IMR-90 (cell line): ENCODE results near the gene EPHX1. TPM values are rescaled to one million over a fixed set of nuclear protein-coding genes. Genes with fewer than 3 reads are reported as not detected.

Experiments
- ATAC-seq: fragments of 200-7000 bp; cut with Tn5 transposase; 2 replicates; pipeline ENCODE4 v1.9.1; 2020; ENCODE audit warnings: low read depth, mild to moderate bottlenecking, moderate library complexity
- BruUV-seq: library from RNA; stranded (reverse); fragments of 400-500 nt; replicated peaks from 2 replicates; lab custom pipeline; 2021; lab: Mats Ljungman, UMichigan
- CTCF ChIA-PET: fragments of 300-600 bp; formaldehyde crosslinking; extraction: SDS; loops from one replicate; lab custom pipeline; 2021; ENCODE audit warnings: antibody characterized with exemption; lab: Yijun Ruan, JAX
- POLR2A ChIA-PET: fragments of 300-600 bp; sonication (Branson Sonifier 250); formaldehyde crosslinking; loops from one replicate; lab custom pipeline; 2022; ENCODE audit warnings: antibody characterized with exemption; ENCODE audit not compliant: unreplicated experiment; lab: Charles Lee
- DNase-seq: peaks from one replicate; pipeline ENCODE4 v3.0.0; 2013
- H2AFZ ChIP-seq: replicated peaks from 2 replicates; pipeline ENCODE3; 2013; ENCODE audit warnings: low read length, mild to moderate bottlenecking; ENCODE audit not compliant: poor library complexity
- H2AK5ac ChIP-seq: 2 replicates; pipeline ENCODE4 v1.6.1; 2013; ENCODE audit warnings: low read depth, low read length, inconsistent platforms
- H2AK9ac ChIP-seq: replicated peaks from 2 replicates; pipeline ENCODE3; 2013; ENCODE audit warnings: mild to moderate bottlenecking, low read depth, low read length, moderate library complexity; ENCODE audit not compliant: poor library complexity
- H2BK120ac ChIP-seq: 2 replicates; pipeline ENCODE4 v1.6.1; 2013; ENCODE audit warnings: low read depth, low read length, inconsistent platforms
- H2BK15ac ChIP-seq: 3 replicates; pipeline ENCODE4 v1.6.1; 2013; ENCODE audit warnings: low read depth, low read length, inconsistent platforms
- H2BK20ac ChIP-seq: 2 replicates; pipeline ENCODE4 v1.6.1; 2013; ENCODE audit warnings: low read depth, mild to moderate bottlenecking, inconsistent platforms, low read length, moderate library complexity
- H2BK5ac ChIP-seq: 2 replicates; pipeline ENCODE4 v1.6.1; 2013; ENCODE audit warnings: mild to moderate bottlenecking, low read depth, low read length, inconsistent platforms; ENCODE audit not compliant: poor library complexity, severe bottlenecking
- H3K14ac ChIP-seq: replicated peaks from 2 replicates; pipeline ENCODE4 v1.6.1; 2013; ENCODE audit warnings: low read depth, low read length, inconsistent platforms
- H3K18ac ChIP-seq: 2 replicates; pipeline ENCODE4 v1.6.1; 2013; ENCODE audit warnings: low read depth, low read length, control low read depth
- H3K23ac ChIP-seq: 2 replicates; pipeline ENCODE4 v1.6.1; 2013; ENCODE audit warnings: low read depth, low read length, inconsistent platforms
- H3K27ac ChIP-seq: 2 replicates; pipeline ENCODE4 v1.5.1; 2013; ENCODE audit warnings: mild to moderate bottlenecking, control low read depth, low read length; ENCODE audit not compliant: insufficient read depth
- H3K27me3 ChIP-seq: 2 replicates; pipeline ENCODE4 v1.6.1; 2013; ENCODE audit warnings: low read length; ENCODE audit not compliant: control insufficient read depth, insufficient read depth
- H3K36me3 ChIP-seq: 2 replicates; pipeline ENCODE4 v1.6.1; 2013; ENCODE audit warnings: low read length, mixed read lengths; ENCODE audit not compliant: control insufficient read depth, insufficient read depth
- H3K4ac ChIP-seq: 2 replicates; pipeline ENCODE4 v1.6.1; 2013; ENCODE audit warnings: low read depth, low read length, inconsistent platforms
- H3K4me1 ChIP-seq: 2 replicates; pipeline ENCODE4 v1.6.1; 2013; ENCODE audit warnings: low read length, mixed read lengths; ENCODE audit not compliant: control insufficient read depth, insufficient read depth
- H3K4me2 ChIP-seq: 2 replicates; pipeline ENCODE4 v1.6.1; 2013; ENCODE audit warnings: low read depth, mild to moderate bottlenecking, control low read depth, low read length, moderate library complexity
- H3K4me3 ChIP-seq: 2 replicates; pipeline ENCODE4 v1.5.1; 2013; ENCODE audit warnings: low read depth, mild to moderate bottlenecking, control low read depth, low read length, moderate library complexity; ENCODE audit not compliant: insufficient read depth
- H3K56ac ChIP-seq: 2 replicates; pipeline ENCODE4 v1.6.1; 2013; ENCODE audit warnings: low read length, inconsistent platforms; ENCODE audit not compliant: insufficient read depth; ENCODE audit errors: extremely low read depth
- H3K79me1 ChIP-seq, 2 experiments: 2 replicates each; pipeline ENCODE4 v1.6.1; 2013; ENCODE audit warnings: low read length in 2 of 2, inconsistent platforms in 1 of 2, low read depth in 1 of 2
- H3K9ac ChIP-seq: 2 replicates; pipeline ENCODE4 v1.6.1; 2013; ENCODE audit warnings: low read depth, low read length, control low read depth
- H3K9me1 ChIP-seq: 2 replicates; pipeline ENCODE4 v1.6.1; 2013; ENCODE audit warnings: low read length, inconsistent platforms; ENCODE audit not compliant: insufficient read depth
- H3K9me3 ChIP-seq: 2 replicates; pipeline ENCODE4 v1.6.1; 2013; ENCODE audit warnings: low read length; ENCODE audit not compliant: control insufficient read depth, insufficient read depth
- H4K20me1 ChIP-seq: 2 replicates; pipeline ENCODE4 v1.6.1; 2013; ENCODE audit warnings: low read length, inconsistent platforms; ENCODE audit not compliant: insufficient read depth
- H4K5ac ChIP-seq: 2 replicates; pipeline ENCODE4 v1.6.1; 2013; ENCODE audit warnings: mild to moderate bottlenecking, low read depth, low read length, control low read depth
- H4K8ac ChIP-seq, 2 experiments: 2 replicates each; pipeline ENCODE4 v1.6.1; 2013; ENCODE audit warnings: low read depth in 2 of 2, low read length in 2 of 2, control low read depth in 1 of 2, inconsistent platforms in 1 of 2
- H4K91ac ChIP-seq: 2 replicates; pipeline ENCODE4 v1.6.1; 2013; ENCODE audit warnings: low read depth, low read length, inconsistent platforms; ENCODE audit not compliant: insufficient read depth
- BHLHE40 ChIP-seq: fragments of 150-350 bp; IDR thresholded peaks from 2 replicates; pipeline ENCODE4 v1.6.1; 2016; ENCODE audit warnings: mild to moderate bottlenecking, low read depth, low read length
- CEBPB ChIP-seq: IDR thresholded peaks from 2 replicates; pipeline ENCODE4 v1.6.1; 2012; ENCODE audit warnings: low read depth, low read length, improper control_type of control experiment
- FOS ChIP-seq: fragments of 150-350 bp; IDR thresholded peaks from 2 replicates; pipeline ENCODE4 v1.6.1; 2016; ENCODE audit warnings: low read depth, low read length
- MXI1 ChIP-seq: IDR thresholded peaks from 2 replicates; pipeline ENCODE4 v1.6.1; 2012; ENCODE audit warnings: low read depth, mild to moderate bottlenecking, low read length, moderate library complexity, borderline replicate concordance
- NFE2L2 ChIP-seq: fragments of 150-350 bp; IDR thresholded peaks from 2 replicates; pipeline ENCODE4 v1.6.1; 2016; ENCODE audit warnings: low read depth, mild to moderate bottlenecking, low read length
- RAD21 ChIP-seq: IDR thresholded peaks from 2 replicates; pipeline ENCODE4 v1.6.1; 2012; ENCODE audit warnings: low read length, improper control_type of control experiment
- RFX5 ChIP-seq: IDR thresholded peaks from 2 replicates; pipeline ENCODE4 v1.8.0; 2012; ENCODE audit warnings: low read depth, mild to moderate bottlenecking, low read length, moderate library complexity
- SMC3 ChIP-seq: fragments of 150-350 bp; IDR thresholded peaks from 2 replicates; pipeline ENCODE4 v1.6.1; 2016; ENCODE audit warnings: low read depth, mild to moderate bottlenecking, antibody characterized with exemption, low read length, moderate library complexity
- WGBS, 2 experiments: methylation state at CpG; one replicate each; pipeline versions ENCODE4 v1.1.5 to v1.1.7; 2013; ENCODE audit warnings: missing lambda C conversion rate in 2 of 2; ENCODE audit not compliant: insufficient read length in 1 of 2; ENCODE audit errors: extremely low coverage in 2 of 2; 5-methylcytosine and 5-hydroxymethylcytosine counted together
- dilution Hi-C: fragments of 300-500 bp; cut with HindIII; formaldehyde crosslinking; loops from one replicate; pipeline ENCODE4 v1.14.3; 2018; ENCODE audit warnings: low sequenced_read_pairs; ENCODE audit not compliant: unreplicated experiment
- in situ Hi-C: fragments of 300-500 bp; cut with MboI; formaldehyde crosslinking; loops from 3 replicates; pipeline ENCODE4 v1.14.3; 2019; ENCODE audit warnings: low sequenced_read_pairs, inconsistent platforms, mixed read lengths
- intact Hi-C: fragments of 100-400 bp; cut with micrococcal nuclease; formaldehyde crosslinking; loops from 2 replicates; pipeline ENCODE4 v1.10.0; 2022
- polyA plus RNA-seq, 3 experiments: library from polyadenylated mRNA; depleted of rRNA; stranded (reverse); fragments of >200 nt; gene quantifications; 2 replicates each; pipeline ENCODE4 v1.2.3, GENCODE V29; 2012; ENCODE audit warnings: low replicate concordance in 1 of 3
- total RNA-seq: library from RNA; depleted of rRNA; stranded (reverse); fragments of >200 nt; gene quantifications from 2 replicates; pipeline ENCODE4 v1.2.3, GENCODE V29; 2012
- TF ChIP-seq, protein P1 (sequence below): fragments of 150-350 bp; IDR thresholded peaks from 2 replicates; pipeline ENCODE4 v1.6.1; 2017; ENCODE audit warnings: mild to moderate bottlenecking, antibody characterized with exemption, low read length, low read depth
- TF ChIP-seq, protein P2 (sequence below): fragments of 150-350 bp; IDR thresholded peaks from 2 replicates; pipeline ENCODE4 v1.6.1; 2016; ENCODE audit warnings: low read depth, mild to moderate bottlenecking, low read length, moderate library complexity, borderline replicate concordance

The EPHX1 gene
- total and polyA plus RNA-seq, 2 of the 4 experiments (the other 2 are of a cell fraction) = 20.3 to 46.3 TPM

DNA sequence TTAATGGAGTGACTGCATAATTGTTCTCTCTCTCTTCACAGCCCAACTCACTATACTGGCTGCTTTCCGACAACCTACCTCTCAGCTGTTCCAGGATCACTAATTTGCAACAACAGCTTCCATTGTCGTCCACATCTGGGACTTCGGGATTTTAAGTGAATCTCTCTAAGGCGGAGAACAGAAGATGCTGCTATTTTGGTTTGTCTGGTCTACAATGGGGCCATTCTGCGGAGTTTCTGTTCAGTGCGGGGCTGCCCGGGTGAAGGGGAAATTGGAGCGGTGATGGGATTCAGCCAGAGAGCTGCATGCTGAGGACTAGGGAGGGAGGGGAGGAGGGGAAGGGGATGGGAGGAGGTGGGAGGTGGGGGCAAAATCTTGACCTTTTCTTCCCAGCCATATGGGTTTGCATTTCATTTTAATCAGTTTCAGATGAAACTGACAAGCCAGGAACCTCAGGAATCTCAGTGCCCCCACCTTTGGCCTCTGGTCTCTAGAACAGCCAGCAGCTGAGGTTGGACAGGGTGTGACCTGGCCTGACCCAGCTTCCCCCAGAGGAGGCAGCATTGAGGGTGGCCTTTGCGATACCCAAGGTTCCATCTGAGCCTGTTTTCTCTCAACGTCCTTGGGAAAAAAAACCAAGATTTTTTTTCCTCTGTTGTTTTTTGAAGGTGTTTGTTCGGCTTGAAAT lies 39.2 kb upstream of the EPHX1 start:
- ChIA-PET CTCF (interaction anchor here (2.8 kb wide), 1 partner anchor 296 kb away, joined by 23 read pairs; no protein-coding TSS in a partner anchor), POLR2A (interaction anchor here (0.6 kb wide), 1 partner anchor 153 kb away, joined by 3 read pairs; no protein-coding TSS in a partner anchor)
- Histone ChIP-seq H3K14ac (no peak overlapping the region), H3K36me3 (no peaks in the 10 kb centered on the region), H3K9me3 (no peaks in the 10 kb centered on the region), H3K27ac (no peak overlapping the region), H2AK5ac (peak overlapping the region; percentile 26; the same call in 1 of the 2 replicates), H3K23ac (no peak overlapping the region), H3K9me1 (peaks cover 18% of the 10 kb centered on the region), H4K20me1 (peaks cover 4% of the 10 kb centered on the region; the same call in 1 of the 2 replicates), H2AFZ (no peak overlapping the region), H3K4ac (0 out of 2 replicates have a peak overlapping the region, but pooled peaks have one; percentile 3), H3K4me3 (no peak overlapping the region), H3K27me3 (no peaks in the 10 kb centered on the region), H2BK120ac (peak overlapping the region; percentile 24; the same call in 1 of the 2 replicates), H4K91ac (peak overlapping the region; percentile 48; the same call in 1 of the 2 replicates), H3K18ac (no peak overlapping the region), H3K4me1 (peaks cover 26% of the 10 kb centered on the region), H4K8ac (no peak overlapping the region), H3K4me2 (no peak overlapping the region), H2BK15ac (no peak overlapping the region), H4K5ac (no peak overlapping the region), H3K79me1 (0 out of 4 replicates have a peak, but pooled peaks cover 0 to 3% of the 10 kb centered on the region in 2 experiments), H2BK20ac (no peak overlapping the region), H3K56ac (no peak overlapping the region), H3K9ac (no peak overlapping the region), H2AK9ac (no peak overlapping the region), H2BK5ac (no peak overlapping the region)
- WGBS, 2 experiments = 93% methylated on average over 6 of the region's 11 CpGs; no CpG with 5 or more reads in 1 of the 2 experiments
- intact Hi-C loops (loop anchor here (5.0 kb wide), 1 partner anchor 73 kb away; no protein-coding TSS in a partner anchor), in situ Hi-C loops (no loop called here), dilution Hi-C loops (no loop called here)
- no peak for DNase-seq
- BruUV-seq = no TSS peak
- no peak for ATAC-seq
- TF ChIP-seq FOS (no peak), MXI1 (no peak), RFX5 (no peak), SMC3 (no peak), CEBPB (no peak), BHLHE40 (no peak), RAD21 (no peak), NFE2L2 (no peak)
- TF ChIP-seq, protein P1, sequence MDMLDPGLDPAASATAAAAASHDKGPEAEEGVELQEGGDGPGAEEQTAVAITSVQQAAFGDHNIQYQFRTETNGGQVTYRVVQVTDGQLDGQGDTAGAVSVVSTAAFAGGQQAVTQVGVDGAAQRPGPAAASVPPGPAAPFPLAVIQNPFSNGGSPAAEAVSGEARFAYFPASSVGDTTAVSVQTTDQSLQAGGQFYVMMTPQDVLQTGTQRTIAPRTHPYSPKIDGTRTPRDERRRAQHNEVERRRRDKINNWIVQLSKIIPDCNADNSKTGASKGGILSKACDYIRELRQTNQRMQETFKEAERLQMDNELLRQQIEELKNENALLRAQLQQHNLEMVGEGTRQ = no peak
- TF ChIP-seq, protein P2, sequence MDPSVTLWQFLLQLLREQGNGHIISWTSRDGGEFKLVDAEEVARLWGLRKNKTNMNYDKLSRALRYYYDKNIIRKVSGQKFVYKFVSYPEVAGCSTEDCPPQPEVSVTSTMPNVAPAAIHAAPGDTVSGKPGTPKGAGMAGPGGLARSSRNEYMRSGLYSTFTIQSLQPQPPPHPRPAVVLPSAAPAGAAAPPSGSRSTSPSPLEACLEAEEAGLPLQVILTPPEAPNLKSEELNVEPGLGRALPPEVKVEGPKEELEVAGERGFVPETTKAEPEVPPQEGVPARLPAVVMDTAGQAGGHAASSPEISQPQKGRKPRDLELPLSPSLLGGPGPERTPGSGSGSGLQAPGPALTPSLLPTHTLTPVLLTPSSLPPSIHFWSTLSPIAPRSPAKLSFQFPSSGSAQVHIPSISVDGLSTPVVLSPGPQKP = no peak
